Activated CD4-positive, alpha-beta T cell treated with anti-CD3 and anti-CD28 coated beads for 36 hours (primary cell): ENCODE measurements around the gene TMEM116. TPM values are rescaled to one million over a fixed set of nuclear protein-coding genes. Genes with fewer than 3 reads are reported as not detected.
A peak's percentile ranks its signal among the peaks of the same experiment; 100 is the strongest.
"Not testable (repeated sequence)": the region's sequence is repeated elsewhere in the genome, so short reads cannot be mapped to it uniquely, and the experiment has no call there.

Source experiments
- ATAC-seq: fragments of 200-7000 bp; cut with Tn5 transposase; one replicate; pipeline ENCODE4 v1.10.0; 2021; ENCODE audit warnings: mild to moderate bottlenecking, moderate library complexity
- CTCF ChIA-PET: fragments of 350-600 bp; sonication (Branson Sonifier 250); formaldehyde crosslinking; loops from one replicate; lab custom pipeline; 2021; ENCODE audit warnings: antibody characterized with exemption; lab: Charles Lee
- POLR2A ChIA-PET: fragments of 350-600 bp; sonication (Branson Sonifier 250); formaldehyde crosslinking; loops from one replicate; lab custom pipeline; 2021; ENCODE audit warnings: antibody characterized with exemption, inconsistent platforms; lab: Charles Lee
- DNase-seq: peaks from one replicate; pipeline ENCODE4 v3.0.0-alpha.2; 2020
- H3K27ac Mint-ChIP-seq: one replicate; pipeline ENCODE4 v1.8.0; 2021; ENCODE audit warnings: mixed read lengths
- H3K27me3 Mint-ChIP-seq: one replicate; pipeline ENCODE4 v1.8.0; 2021; ENCODE audit warnings: mixed read lengths
- H3K36me3 Mint-ChIP-seq: one replicate; pipeline ENCODE4 v1.8.0; 2021; ENCODE audit warnings: low read depth, mixed read lengths
- H3K4me1 Mint-ChIP-seq: one replicate; pipeline ENCODE4 v1.8.0; 2021; ENCODE audit warnings: mixed read lengths
- H3K4me3 Mint-ChIP-seq: one replicate; pipeline ENCODE4 v1.8.0; 2021; ENCODE audit warnings: mild to moderate bottlenecking, moderate library complexity, mixed read lengths
- H3K9me3 Mint-ChIP-seq: one replicate; pipeline ENCODE4 v1.8.0; 2021; ENCODE audit warnings: low read depth, mixed read lengths
- intact Hi-C, 2 experiments: fragments of 100-400 bp; cut with DNase I in 1 of 2; cut with micrococcal nuclease in 1 of 2; formaldehyde crosslinking; loops; one replicate each; pipeline versions ENCODE4 v1.14.2 to v1.15.1; 2022 to 2024; cut with DNase I, micrococcal nuclease
- total RNA-seq, 2 experiments: library from RNA; stranded (reverse); gene quantifications; one replicate each; pipeline ENCODE4 v1.2.3, GENCODE V29; 2021

TMEM116 gene
- total RNA-seq, 2 experiments from 2014 or later = 11.2 to 12.5 TPM

- H3K27ac Mint-ChIP-seq = no peak overlapping the region
- H3K9me3 Mint-ChIP-seq = no peaks in the 10 kb centered on the region
- ATAC-seq = no peak
- DNase-seq = no peak
- H3K27me3 Mint-ChIP-seq = no peaks in the 10 kb centered on the region
- intact Hi-C loops = no loop called here
- H3K36me3 Mint-ChIP-seq = no peaks in the 10 kb centered on the region
- CTCF ChIA-PET = no interaction called here
- POLR2A ChIA-PET = no interaction called here
- H3K4me1 Mint-ChIP-seq = peaks cover 12% of the 10 kb centered on the region
- no peak overlapping the region for H3K4me3 Mint-ChIP-seq
Observed at GRCh38 chr12:111976860-111977259, 36.1 kb downstream of the TMEM116 start.

- CTCF ChIA-PET = interaction anchor here (0.9 kb wide), 1 partner anchor 156 kb away, joined by 3 read pairs; no protein-coding TSS in a partner anchor
- POLR2A ChIA-PET = no interaction called here
- no peak overlapping the region for H3K4me3 Mint-ChIP-seq
- H3K36me3 Mint-ChIP-seq = no peaks in the 10 kb centered on the region
- DNase-seq (no peak), ATAC-seq (no peak)
- H3K9me3 Mint-ChIP-seq = no peaks in the 10 kb centered on the region
- H3K27ac Mint-ChIP-seq = no peak overlapping the region
- intact Hi-C loops = no loop called here
- H3K27me3 Mint-ChIP-seq = no peaks in the 10 kb centered on the region
- peaks cover 12% of the 10 kb centered on the region for H3K4me1 Mint-ChIP-seq
Observed at GRCh38 chr12:111976291-111976690, 36.7 kb downstream of the TMEM116 start.

- POLR2A ChIA-PET = no interaction called here
- ATAC-seq (no peak), DNase-seq (no peak)
- Mint-ChIP-seq H3K36me3 (peaks cover 6% of the 10 kb centered on the region), H3K27me3 (no peaks in the 10 kb centered on the region), H3K4me3 (no peak overlapping the region), H3K9me3 (peaks cover 2% of the 10 kb centered on the region), H3K27ac (no peak overlapping the region), H3K4me1 (peaks cover 12% of the 10 kb centered on the region)
- CTCF ChIA-PET = interaction anchor here (0.9 kb wide), 1 partner anchor 157 kb away, joined by 3 read pairs; no protein-coding TSS in a partner anchor
- intact Hi-C loops = no loop called here
Observed at GRCh38 chr12:111975161-111975931, 37.6 kb downstream of the TMEM116 start.

GRCh38 chr12:111971800-111972199, 41.2 kb downstream of the TMEM116 start:
- H3K27me3 Mint-ChIP-seq = no peaks in the 10 kb centered on the region
- H3K36me3 Mint-ChIP-seq = peaks cover 16% of the 10 kb centered on the region
- peaks cover 3% of the 10 kb centered on the region for H3K9me3 Mint-ChIP-seq
- peaks cover 15% of the 10 kb centered on the region for H3K4me1 Mint-ChIP-seq
- intact Hi-C loops = no loop called here
- POLR2A ChIA-PET = no interaction called here
- H3K27ac Mint-ChIP-seq = no peak overlapping the region
- ATAC-seq = no peak
- H3K4me3 Mint-ChIP-seq = no peak overlapping the region
- CTCF ChIA-PET = no interaction called here
- no peak for DNase-seq

GRCh38 chr12:111964935-111965334, 48.0 kb downstream of the TMEM116 start:
- DNase-seq = no peak
- Mint-ChIP-seq H3K9me3 (peaks cover 16% of the 10 kb centered on the region), H3K4me3 (no peak overlapping the region), H3K27ac (no peak overlapping the region), H3K27me3 (no peaks in the 10 kb centered on the region), H3K36me3 (peaks cover 35% of the 10 kb centered on the region), H3K4me1 (peaks cover 11% of the 10 kb centered on the region)
- no peak for ATAC-seq
- intact Hi-C loops = no loop called here
- ChIA-PET CTCF (interaction anchor here (0.8 kb wide), 1 partner anchor 174 kb away, joined by 3 read pairs; no protein-coding TSS in a partner anchor), POLR2A (no interaction called here)

GRCh38 chr12:111959518-111959917, 53.4 kb downstream of the TMEM116 start:
- POLR2A ChIA-PET, H3K27ac Mint-ChIP-seq, H3K4me3 Mint-ChIP-seq, H3K4me1 Mint-ChIP-seq, H3K27me3 Mint-ChIP-seq, DNase-seq, intact Hi-C loops, CTCF ChIA-PET, ATAC-seq: not testable (repeated sequence)
- H3K9me3 Mint-ChIP-seq = peaks cover 22% of the 10 kb centered on the region
- peaks cover 60% of the 10 kb centered on the region for H3K36me3 Mint-ChIP-seq

GRCh38 chr12:111957224-111957623, 55.7 kb downstream of the TMEM116 start:
- ATAC-seq, intact Hi-C loops, H3K4me1 Mint-ChIP-seq, CTCF ChIA-PET, H3K27me3 Mint-ChIP-seq, H3K27ac Mint-ChIP-seq, H3K4me3 Mint-ChIP-seq, DNase-seq, POLR2A ChIA-PET: not testable (repeated sequence)
- Mint-ChIP-seq H3K9me3 (peaks cover 25% of the 10 kb centered on the region), H3K36me3 (peaks cover 53% of the 10 kb centered on the region)

GRCh38 chr12:111954969-111955368, 58.0 kb downstream of the TMEM116 start:
- ChIA-PET CTCF (no interaction called here), POLR2A (interaction anchor here (0.8 kb wide), 1 partner anchor 46 kb away, joined by 3 read pairs; no protein-coding TSS in a partner anchor)
- H3K4me3 Mint-ChIP-seq = no peak overlapping the region
- H3K27me3 Mint-ChIP-seq = no peaks in the 10 kb centered on the region
- H3K27ac Mint-ChIP-seq = no peak overlapping the region
- H3K4me1 Mint-ChIP-seq = peaks cover 16% of the 10 kb centered on the region
- H3K9me3 Mint-ChIP-seq = peaks cover 11% of the 10 kb centered on the region
- DNase-seq (no peak), ATAC-seq (no peak)
- intact Hi-C loops = loop anchor here in 1 of 2 experiments (5.0 kb wide), 1 partner anchor 37 kb away; no protein-coding TSS in a partner anchor
- H3K36me3 Mint-ChIP-seq = peaks cover 37% of the 10 kb centered on the region

- Mint-ChIP-seq H3K36me3 (peaks cover 24% of the 10 kb centered on the region), H3K9me3 (peaks cover 5% of the 10 kb centered on the region), H3K27ac (no peak overlapping the region), H3K27me3 (no peaks in the 10 kb centered on the region), H3K4me3 (no peak overlapping the region), H3K4me1 (peaks cover 17% of the 10 kb centered on the region)
- ChIA-PET CTCF (interaction anchor here (1.2 kb wide), 1 partner anchor 7 kb away, joined by 4 read pairs; no protein-coding TSS in a partner anchor), POLR2A (interaction anchor here (0.7 kb wide), 1 partner anchor 1220 kb away, joined by 4 read pairs; no protein-coding TSS in a partner anchor)
- ATAC-seq (no peak), DNase-seq (no peak)
- intact Hi-C loops = loop anchor here in 1 of 2 experiments (5.0 kb wide), 1 partner anchor 39 kb away; no protein-coding TSS in a partner anchor
Observed at GRCh38 chr12:111953455-111953854, 59.5 kb downstream of the TMEM116 start.

- H3K4me3 Mint-ChIP-seq, ATAC-seq, POLR2A ChIA-PET, DNase-seq, H3K27me3 Mint-ChIP-seq, H3K9me3 Mint-ChIP-seq, H3K27ac Mint-ChIP-seq: not testable (repeated sequence)
- Mint-ChIP-seq H3K36me3 (peaks cover 24% of the 10 kb centered on the region), H3K4me1 (peaks cover 19% of the 10 kb centered on the region)
- CTCF ChIA-PET = interaction anchor here (0.6 to 1.3 kb wide), 3 partner anchors 15 to 99 kb away, joined by 3 to 4 read pairs (median 4); no protein-coding TSS in a partner anchor
- intact Hi-C loops = loop anchor here in 1 of 2 experiments (5.0 kb wide), 1 partner anchor 40 kb away; no protein-coding TSS in a partner anchor
Observed at GRCh38 chr12:111952084-111952787, 60.7 kb downstream of the TMEM116 start.

- H3K27me3 Mint-ChIP-seq, H3K27ac Mint-ChIP-seq, H3K9me3 Mint-ChIP-seq, POLR2A ChIA-PET, H3K4me3 Mint-ChIP-seq: not testable (repeated sequence)
- CTCF ChIA-PET = interaction anchor here (1.3 kb wide), 1 partner anchor 65 kb away, joined by 4 read pairs; no protein-coding TSS in a partner anchor
- intact Hi-C loops = loop anchor here in 1 of 2 experiments (5.0 kb wide), 1 partner anchor 41 kb away; no protein-coding TSS in a partner anchor
- Mint-ChIP-seq H3K36me3 (peaks cover 17% of the 10 kb centered on the region), H3K4me1 (peaks cover 26% of the 10 kb centered on the region)
- DNase-seq (peak; percentile 11), ATAC-seq (peak; percentile 68)
Observed at GRCh38 chr12:111950961-111951676, 61.8 kb downstream of the TMEM116 start.
